Osteoblast (primary cell): ENCODE data around the gene SLFN11. TPM values are rescaled to one million over a fixed set of nuclear protein-coding genes. Genes with fewer than 3 reads are reported as not detected.

Experiments used
- DNase-seq: peaks from one replicate; pipeline ENCODE4 v3.0.0; 2011; ENCODE audit warnings: low spot score, mixed read lengths; ENCODE audit not compliant: insufficient read length; ENCODE audit errors: missing footprints
- H2AFZ ChIP-seq: 2 replicates; pipeline ENCODE4 v1.6.0; 2011; ENCODE audit warnings: mild to moderate bottlenecking, low read length
- H3K27ac ChIP-seq: 2 replicates; pipeline ENCODE4 v1.5.1; 2011; ENCODE audit warnings: mild to moderate bottlenecking, low read depth, low read length, moderate library complexity
- H3K27me3 ChIP-seq: 2 replicates; pipeline ENCODE4 v1.6.0; 2012; ENCODE audit warnings: mild to moderate bottlenecking, control low read depth, inconsistent platforms, low read length, moderate library complexity; ENCODE audit not compliant: insufficient read depth
- H3K36me3 ChIP-seq: 2 replicates; pipeline ENCODE4 v1.5.1; 2011; ENCODE audit warnings: mild to moderate bottlenecking, low read length, control low read depth, moderate library complexity; ENCODE audit not compliant: insufficient read depth
- H3K4me1 ChIP-seq: 2 replicates; pipeline ENCODE4 v1.5.1; 2011; ENCODE audit warnings: mild to moderate bottlenecking, low read length, control low read depth, moderate library complexity; ENCODE audit not compliant: insufficient read depth
- H3K4me2 ChIP-seq: 2 replicates; pipeline ENCODE4 v1.6.0; 2011; ENCODE audit warnings: mild to moderate bottlenecking, low read length; ENCODE audit not compliant: insufficient read depth
- H3K4me3 ChIP-seq: fragments of 200-600 bp; sonication (generic); 3 replicates; pipeline ENCODE4 v1.5.1; 2012; ENCODE audit warnings: mild to moderate bottlenecking, low read length, inconsistent platforms; ENCODE audit not compliant: insufficient read depth
- H3K79me2 ChIP-seq: 2 replicates; pipeline ENCODE4 v1.6.0; 2012; ENCODE audit warnings: mild to moderate bottlenecking, low read length, control low read depth, inconsistent platforms; ENCODE audit not compliant: insufficient read depth
- H3K9me3 ChIP-seq: 2 replicates; pipeline ENCODE4 v1.5.1; 2011; ENCODE audit warnings: low read depth, low read length, control low read depth
- H4K20me1 ChIP-seq: 2 replicates; pipeline ENCODE4 v1.6.0; 2012; ENCODE audit warnings: mild to moderate bottlenecking, low read length, control low read depth; ENCODE audit not compliant: insufficient read depth
- CTCF ChIP-seq: IDR thresholded peaks from 2 replicates; pipeline ENCODE4 v1.5.1; 2011; ENCODE audit warnings: mild to moderate bottlenecking, low read depth, low read length, moderate library complexity; ENCODE audit errors: extremely low read depth
- total RNA-seq: library from RNA; depleted of rRNA; stranded (reverse); fragments of >200 nt; gene quantifications from 2 replicates; pipeline ENCODE4 v1.2.3, GENCODE V29; 2012

Gene SLFN11
- total RNA-seq, 1 donor, result 52.8 TPM

DNA sequence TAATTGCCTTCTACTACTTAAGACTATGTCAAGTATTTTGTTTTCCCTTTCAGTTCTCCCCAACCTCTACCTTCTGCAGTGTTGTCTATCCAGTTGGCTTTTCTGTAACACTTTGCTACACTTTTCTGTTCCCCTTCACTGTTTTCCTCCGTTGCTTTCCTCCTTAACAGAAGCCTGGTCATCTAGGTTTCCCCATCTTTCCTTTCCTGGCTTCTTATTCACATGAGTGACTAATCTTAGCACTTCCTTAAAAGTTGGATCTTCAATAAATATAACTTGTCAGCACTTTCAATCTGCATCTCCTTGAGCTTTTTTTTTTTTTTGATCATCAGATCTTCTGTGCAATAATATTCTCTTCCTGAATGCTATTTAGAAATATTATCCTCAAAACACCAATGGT lies 2.8 kb upstream of the SLFN11 start:
- Histone ChIP-seq H3K27me3 (peaks cover 3% of the 10 kb centered on the region), H3K79me2 (peaks cover 11% of the 10 kb centered on the region), H3K36me3 (no peaks in the 10 kb centered on the region), H4K20me1 (no peaks in the 10 kb centered on the region), H3K4me1 (no peaks in the 10 kb centered on the region), H3K9me3 (no peaks in the 10 kb centered on the region), H2AFZ (no peak overlapping the region), H3K4me3 (no peak overlapping the region), H3K27ac (peak overlapping the region; percentile 0), H3K4me2 (peak overlapping the region; percentile 2)
- no peak for TF ChIP-seq CTCF
- DNase-seq, result no peak

DNA sequence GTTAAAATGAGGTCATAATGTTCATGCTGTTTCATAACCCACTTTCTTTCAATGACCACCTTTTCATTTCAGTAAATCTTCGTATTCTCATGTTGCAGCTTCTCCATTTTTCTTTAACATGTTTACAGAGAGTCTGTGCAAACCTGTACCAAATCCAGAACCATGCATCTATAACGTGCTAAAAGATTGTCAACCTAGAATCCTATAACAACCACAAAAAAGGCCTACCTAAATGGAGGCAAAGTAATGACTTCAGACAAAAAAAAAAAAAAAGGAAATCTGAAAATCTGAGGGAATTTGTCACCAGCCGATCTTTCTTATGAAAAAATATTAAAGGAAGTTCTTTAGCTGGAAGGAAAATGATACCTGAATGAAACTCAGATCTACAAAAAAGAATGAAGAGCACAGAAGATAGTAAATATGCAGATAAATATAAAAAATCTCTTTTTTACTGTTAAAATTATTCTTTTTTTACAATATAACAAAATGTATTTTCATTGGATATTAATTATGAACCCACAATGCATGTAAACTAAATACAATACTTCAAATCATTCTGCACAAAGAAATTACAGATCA lies 1.4 kb upstream of the SLFN11 start:
- no peaks in the 10 kb centered on the region for H3K36me3 ChIP-seq
- DNase-seq, result no peak
- H3K27me3 ChIP-seq, result peaks cover 3% of the 10 kb centered on the region
- peak overlapping the region; percentile 84 for H3K4me3 ChIP-seq
- peaks cover 20% of the 10 kb centered on the region for H3K79me2 ChIP-seq
- peak overlapping the region; percentile 93 for H2AFZ ChIP-seq
- H3K9me3 ChIP-seq, result no peaks in the 10 kb centered on the region
- no peak for TF ChIP-seq CTCF
- peak overlapping the region; percentile 98 for H3K27ac ChIP-seq
- no peaks in the 10 kb centered on the region for H3K4me1 ChIP-seq
- H4K20me1 ChIP-seq, result no peaks in the 10 kb centered on the region
- H3K4me2 ChIP-seq, result peak overlapping the region; percentile 87

- no peak for TF ChIP-seq CTCF
- peak; percentile 82 for DNase-seq
- H3K36me3 ChIP-seq, result peaks cover 2% of the 10 kb centered on the region
These were observed 754 bp upstream of the SLFN11 start for GRCh38 chr17:35373984-35374765.

DNA sequence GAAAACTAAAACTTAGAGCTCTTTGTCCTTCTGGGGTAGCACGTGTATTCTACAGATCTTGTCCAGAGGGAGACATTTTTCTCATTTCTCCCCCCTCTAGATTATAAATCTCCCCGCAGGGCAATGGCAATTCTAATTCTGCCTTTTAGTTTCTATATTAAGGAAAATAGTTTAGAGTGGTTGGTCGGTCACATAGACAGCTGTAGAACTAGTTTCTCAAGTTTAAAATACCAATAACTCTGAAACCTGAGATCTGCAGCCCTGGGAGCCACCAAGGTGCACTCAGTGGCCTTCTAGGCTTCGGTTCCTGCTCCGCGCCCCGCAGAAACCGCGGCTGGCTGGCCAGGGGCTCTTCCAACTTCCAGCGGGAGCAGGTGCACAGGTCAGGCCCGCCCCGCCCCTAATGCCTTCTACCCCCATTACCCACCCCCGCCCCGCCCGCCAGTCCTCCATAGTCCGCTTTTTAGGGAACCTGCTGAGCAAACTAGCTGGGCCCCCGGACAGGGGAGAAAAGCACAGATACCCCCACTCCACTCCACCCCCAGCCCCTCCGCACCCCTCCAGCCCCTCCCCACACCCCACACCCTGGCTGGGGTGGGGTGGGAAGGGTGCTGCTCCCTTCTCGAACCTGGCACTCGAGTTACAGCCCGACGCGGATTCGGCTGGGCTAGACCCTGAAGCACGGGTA lies 431 bp downstream of the SLFN11 start:
- DNase-seq, result peak; percentile 72
- Histone ChIP-seq H2AFZ (peak overlapping the region; percentile 93), H4K20me1 (no peaks in the 10 kb centered on the region), H3K4me2 (peak overlapping the region; percentile 87), H3K4me1 (no peaks in the 10 kb centered on the region), H3K36me3 (peaks cover 2% of the 10 kb centered on the region), H3K27me3 (peaks cover 3% of the 10 kb centered on the region), H3K27ac (peak overlapping the region; percentile 98), H3K9me3 (no peaks in the 10 kb centered on the region), H3K4me3 (peak overlapping the region; percentile 84), H3K79me2 (peaks cover 23% of the 10 kb centered on the region)
- TF ChIP-seq CTCF, result no peak

More at GRCh38 chr17:35373984-35374765, 754 bp upstream of the SLFN11 start:
- H3K4me3 ChIP-seq, result peak overlapping the region; percentile 84
- H3K4me1 ChIP-seq, result no peaks in the 10 kb centered on the region
- peak overlapping the region; percentile 98 for H3K27ac ChIP-seq
- H4K20me1 ChIP-seq, result no peaks in the 10 kb centered on the region
- peak overlapping the region; percentile 87 for H3K4me2 ChIP-seq
- peak overlapping the region; percentile 93 for H2AFZ ChIP-seq
- peaks cover 3% of the 10 kb centered on the region for H3K27me3 ChIP-seq
- H3K9me3 ChIP-seq, result no peaks in the 10 kb centered on the region
- H3K79me2 ChIP-seq, result peaks cover 21% of the 10 kb centered on the region
